SHP77 treated with DMSO at 0.1 percent for 48 hours (cell line): ENCODE results near the gene SPEF2.

Source experiments
- DNase-seq: peaks from one replicate; lab custom pipeline; 2025; lab: John Stamatoyannopoulos, UW

Gene SPEF2

GRCh38 chr5:35736280-35736679, 118.6 kb downstream of the SPEF2 start:
- DNase-seq = no peak

GRCh38 chr5:35741126-35741716, 123.6 kb downstream of the SPEF2 start:
- DNase-seq = no peak

- no peak for DNase-seq
Measured at GRCh38 chr5:35741971-35742370, 124.3 kb downstream of the SPEF2 start.

GRCh38 chr5:35743644-35744043, 126.0 kb downstream of the SPEF2 start:
- DNase-seq = no peak

GRCh38 chr5:35745193-35745592, 127.5 kb downstream of the SPEF2 start:
- no peak for DNase-seq

- DNase-seq = no peak
Measured at GRCh38 chr5:35745660-35746059, 128.0 kb downstream of the SPEF2 start.

- DNase-seq = no peak
Measured at GRCh38 chr5:35752012-35752411, 134.3 kb downstream of the SPEF2 start.

GRCh38 chr5:35753500-35753899, 135.8 kb downstream of the SPEF2 start:
- no peak for DNase-seq

GRCh38 chr5:35754481-35754880, 136.8 kb downstream of the SPEF2 start:
- no peak for DNase-seq

- DNase-seq = no peak
Measured at GRCh38 chr5:35755966-35756365, 138.3 kb downstream of the SPEF2 start.

- DNase-seq = no peak
Measured at GRCh38 chr5:35758151-35758724, 140.6 kb downstream of the SPEF2 start.

- DNase-seq = no peak
Measured at GRCh38 chr5:35761541-35761940, 143.9 kb downstream of the SPEF2 start.

- no peak for DNase-seq
Measured at GRCh38 chr5:35762368-35762767, 144.7 kb downstream of the SPEF2 start.

GRCh38 chr5:35765921-35766320, 148.3 kb downstream of the SPEF2 start:
- DNase-seq = no peak

- DNase-seq = no peak
Measured at GRCh38 chr5:35771300-35771699, 153.6 kb downstream of the SPEF2 start.

- DNase-seq = no peak
Measured at GRCh38 chr5:35771839-35772238, 154.2 kb downstream of the SPEF2 start.

- no peak for DNase-seq
Measured at GRCh38 chr5:35773967-35774366, 156.3 kb downstream of the SPEF2 start.

- no peak for DNase-seq
Measured at GRCh38 chr5:35776757-35777156, 159.1 kb downstream of the SPEF2 start.

- peak; percentile 53 for DNase-seq
Measured at GRCh38 chr5:35777358-35778087, 159.9 kb downstream of the SPEF2 start.

GRCh38 chr5:35778259-35778769, 160.7 kb downstream of the SPEF2 start:
- no peak for DNase-seq

GRCh38 chr5:35780236-35780635, 162.6 kb downstream of the SPEF2 start:
- no peak for DNase-seq

GRCh38 chr5:35781181-35781790, 163.6 kb downstream of the SPEF2 start:
- DNase-seq = no peak

- DNase-seq = no peak
Measured at GRCh38 chr5:35783551-35783950, 165.9 kb downstream of the SPEF2 start.
